Progenitor cell of endocrine pancreas (in vitro differentiated cells): Measurements from ENCODE around the gene SLC8A2. TPM values are rescaled to one million over a fixed set of nuclear protein-coding genes. Genes with fewer than 3 reads are reported as not detected.
A peak's percentile ranks its signal among the peaks of the same experiment; 100 is the strongest.

ENCODE experiments used
- DNase-seq: peaks from one replicate; pipeline ENCODE4 v3.0.0; 2021; ENCODE audit warnings: low spot score; ENCODE audit not compliant: unreplicated experiment
- H3K27ac Mint-ChIP-seq: 2 replicates; pipeline ENCODE4 v1.8.0; 2021; ENCODE audit warnings: mild to moderate bottlenecking, moderate library complexity, mixed read lengths
- H3K27me3 Mint-ChIP-seq: 2 replicates; pipeline ENCODE4 v1.8.0; 2021; ENCODE audit warnings: mixed read lengths
- H3K36me3 Mint-ChIP-seq: 2 replicates; pipeline ENCODE4 v1.8.0; 2022; ENCODE audit warnings: mixed read lengths; ENCODE audit not compliant: insufficient read depth
- H3K4me1 Mint-ChIP-seq: 2 replicates; pipeline ENCODE4 v1.8.0; 2021; ENCODE audit warnings: low read depth, mixed read lengths
- H3K4me3 Mint-ChIP-seq: 2 replicates; pipeline ENCODE4 v1.8.0; 2021; ENCODE audit warnings: low read depth, mild to moderate bottlenecking, moderate library complexity, mixed read lengths
- H3K9me3 Mint-ChIP-seq: 2 replicates; pipeline ENCODE4 v1.8.0; 2021; ENCODE audit warnings: low read depth, mixed read lengths
- CTCF ChIP-seq: fragments of 200-600 bp; sonication (generic); IDR thresholded peaks from one replicate; pipeline ENCODE4 v1.5.0; 2021; ENCODE audit warnings: antibody characterized with exemption, mild to moderate bottlenecking; ENCODE audit not compliant: unreplicated experiment
- total RNA-seq: library from RNA; stranded (reverse); gene quantifications from 2 replicates; pipeline ENCODE4 v1.2.1, GENCODE V29; 2021

Gene SLC8A2
- total RNA-seq, 1 donor from 2014 or later: 1.2 TPM

GRCh38 chr19:47432091-47432490, 39.6 kb downstream of the SLC8A2 start:
- Mint-ChIP-seq H3K27me3 (peaks cover 51% of the 10 kb centered on the region), H3K9me3 (no peaks in the 10 kb centered on the region), H3K27ac (peak overlapping the region; percentile 24), H3K4me3 (no peak overlapping the region), H3K36me3 (no peaks in the 10 kb centered on the region), H3K4me1 (no peaks in the 10 kb centered on the region)
- no peak for DNase-seq
- TF ChIP-seq CTCF: no peak

GRCh38 chr19:47430041-47430802, 41.5 kb downstream of the SLC8A2 start:
- no peak overlapping the region for H3K27ac Mint-ChIP-seq
- H3K4me3 Mint-ChIP-seq: peak overlapping the region; percentile 9
- DNase-seq: peak; percentile 43
- H3K27me3 Mint-ChIP-seq: peaks cover 52% of the 10 kb centered on the region
- H3K36me3 Mint-ChIP-seq: no peaks in the 10 kb centered on the region
- H3K9me3 Mint-ChIP-seq: no peaks in the 10 kb centered on the region
- TF ChIP-seq CTCF: peak; percentile 42
- H3K4me1 Mint-ChIP-seq: no peaks in the 10 kb centered on the region

- DNase-seq: no peak
- Mint-ChIP-seq H3K36me3 (no peaks in the 10 kb centered on the region), H3K27me3 (peaks cover 50% of the 10 kb centered on the region), H3K9me3 (no peaks in the 10 kb centered on the region), H3K4me1 (no peaks in the 10 kb centered on the region), H3K27ac (no peak overlapping the region), H3K4me3 (no peak overlapping the region)
- no peak for TF ChIP-seq CTCF
Measured at GRCh38 chr19:47429140-47429793, 42.4 kb downstream of the SLC8A2 start.

- TF ChIP-seq CTCF: no peak
- DNase-seq: peak; percentile 78
- Mint-ChIP-seq H3K9me3 (no peaks in the 10 kb centered on the region), H3K4me3 (no peak overlapping the region), H3K4me1 (no peaks in the 10 kb centered on the region), H3K27me3 (peaks cover 50% of the 10 kb centered on the region), H3K36me3 (no peaks in the 10 kb centered on the region), H3K27ac (no peak overlapping the region)
Measured at GRCh38 chr19:47428177-47428894, 43.4 kb downstream of the SLC8A2 start.
